ACC112 (cell line): Measurements from ENCODE around the gene C10orf143.

Source experiments
- H2AFZ ChIP-seq: fragments of 200-600 bp; sonication (generic); one replicate; pipeline ENCODE4 v1.6.0; 2017; ENCODE audit warnings: antibody characterized with exemption, low read length; ENCODE audit not compliant: unreplicated experiment
- H3K27ac ChIP-seq: fragments of 200-600 bp; sonication (generic); 2 replicates; pipeline ENCODE4 v1.5.1; 2014; ENCODE audit warnings: low read depth, mild to moderate bottlenecking, antibody characterized with exemption, low read length, moderate library complexity
- H3K27me3 ChIP-seq: fragments of 200-600 bp; sonication (generic); 2 replicates; pipeline ENCODE4 v1.6.1; 2014; ENCODE audit warnings: mild to moderate bottlenecking, antibody characterized with exemption, low read length, moderate library complexity, mixed read lengths; ENCODE audit not compliant: insufficient read depth
- H3K36me3 ChIP-seq: fragments of 200-600 bp; sonication (generic); 2 replicates; pipeline ENCODE4 v1.6.1; 2016; ENCODE audit warnings: mild to moderate bottlenecking, antibody characterized with exemption, low read length, moderate library complexity, mixed read lengths; ENCODE audit not compliant: insufficient read depth
- H3K4me1 ChIP-seq: fragments of 200-600 bp; sonication (generic); one replicate; pipeline ENCODE4 v1.6.1; 2016; ENCODE audit warnings: low read length, mixed read lengths; ENCODE audit not compliant: insufficient read depth, unreplicated experiment, control insufficient read depth
- H3K4me3 ChIP-seq: fragments of 200-600 bp; sonication (generic); 2 replicates; pipeline ENCODE4 v1.5.1; 2014; ENCODE audit warnings: mild to moderate bottlenecking, low read depth, low read length
- H3K79me2 ChIP-seq: fragments of 200-600 bp; sonication (generic); one replicate; pipeline ENCODE4 v1.6.0; 2016; ENCODE audit warnings: low read length; ENCODE audit not compliant: control insufficient read depth, unreplicated experiment, insufficient read depth

Gene C10orf143

GRCh38 chr10:130015075-130015695 is 95.4 kb downstream of the C10orf143 start:
- Histone ChIP-seq H2AFZ (no peak overlapping the region), H3K79me2 (no peaks in the 10 kb centered on the region), H3K4me1 (peaks cover 10% of the 10 kb centered on the region), H3K4me3 (no peak overlapping the region), H3K27ac (no peak overlapping the region), H3K27me3 (peaks cover 5% of the 10 kb centered on the region; the same call in 1 of the 2 replicates), H3K36me3 (no peaks in the 10 kb centered on the region)

GRCh38 chr10:130014263-130015074 is 96.2 kb downstream of the C10orf143 start:
- Histone ChIP-seq H3K4me3 (no peak overlapping the region), H3K27me3 (peaks cover 5% of the 10 kb centered on the region; the same call in 1 of the 2 replicates), H3K4me1 (peaks cover 9% of the 10 kb centered on the region), H3K27ac (no peak overlapping the region), H3K36me3 (no peaks in the 10 kb centered on the region), H3K79me2 (no peaks in the 10 kb centered on the region), H2AFZ (no peak overlapping the region)
